B cell (primary cell): ENCODE measurements around the gene CAPN14. TPM values are rescaled to one million over a fixed set of nuclear protein-coding genes. Genes with fewer than 3 reads are reported as not detected.

Source experiments
- ATAC-seq: fragments of 200-7000 bp; cut with Tn5 transposase; one replicate; pipeline ENCODE4 v1.10.0; 2021; ENCODE audit warnings: low read depth, mild to moderate bottlenecking, moderate number of reproducible peaks, moderate library complexity
- CTCF ChIA-PET: fragments of 350-600 bp; sonication (Branson Sonifier 250); formaldehyde crosslinking; loops from one replicate; lab custom pipeline; 2021; ENCODE audit warnings: antibody characterized with exemption, inconsistent platforms; lab: Charles Lee
- POLR2A ChIA-PET: fragments of 350-600 bp; sonication (Branson Sonifier 250); formaldehyde crosslinking; loops from one replicate; lab custom pipeline; 2021; ENCODE audit warnings: antibody characterized with exemption; lab: Charles Lee
- DNase-seq: peaks from one replicate; pipeline ENCODE4 v3.0.0; 2013
- H2AFZ ChIP-seq: 2 replicates; pipeline ENCODE4 v1.6.1; 2012; ENCODE audit warnings: mild to moderate bottlenecking, low read depth, low read length; ENCODE audit not compliant: insufficient read depth, poor library complexity, severe bottlenecking
- H3K27ac ChIP-seq, 2 donors: 1 replicate in 1 of 2; 2 replicates in 1 of 2; pipeline ENCODE4 v1.5.1; 2012 to 2013; ENCODE audit warnings: low read length in 2 of 2, mild to moderate bottlenecking in 2 of 2, moderate library complexity in 1 of 2
- H3K27me3 ChIP-seq, 4 experiments: fragments of 200-600 bp in 1 of 4; sonication (generic) in 1 of 4; replicated peaks in 1 of 4; 1 replicate in 2 of 4; 2 replicates in 2 of 4; pipeline versions ENCODE4 v1.6.1 to v1.7.0; 2013 to 2016; ENCODE audit warnings: low read length in 3 of 4, mild to moderate bottlenecking in 2 of 4, mixed read lengths in 1 of 4, moderate library complexity in 1 of 4; ENCODE audit not compliant: insufficient read depth in 4 of 4, control insufficient read depth in 3 of 4; ENCODE audit errors: control extremely low read depth in 1 of 4
- H3K36me3 ChIP-seq, 2 experiments: replicated peaks in 1 of 2; 1 replicate in 1 of 2; 2 replicates in 1 of 2; pipeline versions ENCODE4 v1.6.1 to v1.7.1; 2013; ENCODE audit warnings: low read length in 1 of 2; ENCODE audit not compliant: insufficient read depth in 2 of 2, control insufficient read depth in 1 of 2; ENCODE audit errors: control extremely low read depth in 1 of 2, extremely low read depth in 1 of 2
- H3K4me1 ChIP-seq, 2 donors: fragments of 200-600 bp in 1 of 2; sonication (generic) in 1 of 2; 1 replicate in 1 of 2; 2 replicates in 1 of 2; pipeline versions ENCODE4 v1.5.1 to v1.6.1; 2013 to 2017; ENCODE audit warnings: low read length in 2 of 2; ENCODE audit not compliant: control insufficient read depth in 2 of 2, insufficient read depth in 2 of 2
- H3K4me2 ChIP-seq: replicated peaks from 2 replicates; pipeline ENCODE3; 2012; ENCODE audit warnings: mild to moderate bottlenecking, low read depth, low read length; ENCODE audit not compliant: poor library complexity, severe bottlenecking
- H3K4me3 ChIP-seq, 5 experiments: fragments of 200-600 bp in 1 of 5; sonication (generic) in 1 of 5; 1 replicate in 3 of 5; 2 replicates in 2 of 5; pipeline versions ENCODE4 v1.5.1 to v1.7.0; 2011 to 2016; ENCODE audit warnings: low read length in 4 of 5, mild to moderate bottlenecking in 4 of 5, low read depth in 2 of 5, control low read depth in 1 of 5, moderate library complexity in 1 of 5; ENCODE audit not compliant: insufficient read depth in 1 of 5; ENCODE audit errors: control extremely low read depth in 1 of 5, extremely low read depth in 1 of 5
- H3K79me2 ChIP-seq: fragments of 200-600 bp; sonication (generic); one replicate; pipeline ENCODE4 v1.6.0; 2016; ENCODE audit warnings: low read length; ENCODE audit not compliant: control insufficient read depth, insufficient read depth
- H3K9ac ChIP-seq: fragments of 200-600 bp; sonication (generic); 2 replicates; pipeline ENCODE4 v1.6.1; 2017; ENCODE audit warnings: mild to moderate bottlenecking, low read length, moderate library complexity
- H3K9me3 ChIP-seq, 3 donors: one replicate each; pipeline versions ENCODE4 v1.6.1 to v1.7.1; 2013; ENCODE audit warnings: low read length in 2 of 3; ENCODE audit not compliant: control insufficient read depth in 2 of 3, insufficient read depth in 1 of 3; ENCODE audit errors: control extremely low read depth in 1 of 3
- H4K20me1 ChIP-seq: 2 replicates; pipeline ENCODE4 v1.6.0; 2012; ENCODE audit warnings: mild to moderate bottlenecking, low read length; ENCODE audit not compliant: insufficient read depth, control insufficient read depth, poor library complexity, severe bottlenecking
- H3K27ac Mint-ChIP-seq: one replicate; pipeline ENCODE4 v1.8.0; 2021; ENCODE audit warnings: mixed read lengths
- H3K27me3 Mint-ChIP-seq: one replicate; pipeline ENCODE4 v1.8.0; 2021; ENCODE audit warnings: mixed read lengths
- H3K4me1 Mint-ChIP-seq: one replicate; pipeline ENCODE4 v1.8.0; 2021; ENCODE audit warnings: mixed read lengths
- H3K4me3 Mint-ChIP-seq: one replicate; pipeline ENCODE4 v1.8.0; 2021; ENCODE audit warnings: mixed read lengths
- H3K9me3 Mint-ChIP-seq: one replicate; pipeline ENCODE4 v1.8.0; 2022; ENCODE audit warnings: mixed read lengths; ENCODE audit not compliant: insufficient read depth
- CTCF ChIP-seq: fragments of 200-600 bp; IDR thresholded peaks from one replicate; pipeline ENCODE4 v1.8.0; 2022; ENCODE audit warnings: antibody characterized with exemption, mild to moderate bottlenecking
- EZH2 ChIP-seq: IDR thresholded peaks from 2 replicates; pipeline ENCODE4 v1.6.1; 2012; ENCODE audit warnings: borderline replicate concordance, low read depth, mild to moderate bottlenecking, moderate library complexity, low read length; ENCODE audit not compliant: insufficient read depth, poor library complexity, severe bottlenecking
- WGBS: methylation state at CpG from one replicate; pipeline ENCODE4 v1.1.5; 2013; ENCODE audit warnings: missing lambda C conversion rate; ENCODE audit not compliant: insufficient coverage; 5-methylcytosine and 5-hydroxymethylcytosine counted together
- intact Hi-C: fragments of 100-400 bp; cut with micrococcal nuclease; formaldehyde crosslinking; loops from one replicate; pipeline ENCODE4 v1.10.0; 2022
- polyA plus RNA-seq: library from polyadenylated mRNA; depleted of rRNA; stranded (reverse); fragments of >200 nt; gene quantifications from 2 replicates; pipeline ENCODE4 v1.2.3, GENCODE V29; 2012
- total RNA-seq, 2 donors: library from RNA; stranded (reverse); fragments of 120-200 nt in 1 of 2; gene quantifications; 1 replicate in 1 of 2; 2 replicates in 1 of 2; pipeline versions ENCODE4 v1.2.3 to v1.2.4, GENCODE V29; 2013 to 2022

The CAPN14 gene
- total and polyA plus RNA-seq, 2 donors (not counting 1 experiment from before 2014, with no cell fraction given), result 2.5 to 7.8 TPM

- no peak for DNase-seq
- H3K9ac ChIP-seq, result no peak overlapping the region
- TF ChIP-seq CTCF (no peak), EZH2 (no peak)
- no peak overlapping the region for H2AFZ ChIP-seq
- WGBS, result 87% methylated on average over 3 of the region's 5 CpGs
- no peak for ATAC-seq
- intact Hi-C loops, result no loop called here
- no peaks in the 10 kb centered on the region for H3K9me3 ChIP-seq
- no peak overlapping the region for H3K27ac ChIP-seq
- no peak overlapping the region for H3K4me2 ChIP-seq
- peaks cover 9 to 10% of the 10 kb centered on the region in 2 donors for H3K4me1 ChIP-seq
- CTCF ChIA-PET, result interaction anchor here (1.3 to 1.7 kb wide), 3 partner anchors 12 to 201 kb away, joined by 3 to 6 read pairs (median 4); no protein-coding TSS in a partner anchor
- H3K27me3 ChIP-seq, result peaks cover 0 to 11% (median 7%) of the 10 kb centered on the region in 4 experiments
- H4K20me1 ChIP-seq, result no peaks in the 10 kb centered on the region
- Mint-ChIP-seq H3K27ac (no peak overlapping the region), H3K4me1 (peaks cover 16% of the 10 kb centered on the region), H3K4me3 (no peak overlapping the region), H3K9me3 (no peaks in the 10 kb centered on the region), H3K27me3 (peaks cover 21% of the 10 kb centered on the region)
- H3K36me3 ChIP-seq, result no peaks in the 10 kb centered on the region
- no peaks in the 10 kb centered on the region for H3K79me2 ChIP-seq
- POLR2A ChIA-PET, result no interaction called here
- no peak overlapping the region for H3K4me3 ChIP-seq
Measured at GRCh38 chr2:31132786-31133185, 84.5 kb downstream of the CAPN14 start.

- ChIA-PET CTCF (interaction anchor here (1.5 to 1.7 kb wide), 2 partner anchors 20 to 202 kb away, joined by 4 to 6 read pairs; no protein-coding TSS in a partner anchor), POLR2A (no interaction called here)
- DNase-seq (no peak), ATAC-seq (no peak)
- Histone ChIP-seq H3K79me2 (no peaks in the 10 kb centered on the region), H3K4me1 (peaks cover 3 to 5% of the 10 kb centered on the region in 2 donors), H3K9me3 (no peaks in the 10 kb centered on the region), H2AFZ (no peak overlapping the region), H3K4me2 (no peak overlapping the region), H3K9ac (no peak overlapping the region), H3K27me3 (peaks cover 0 to 7% (median 5%) of the 10 kb centered on the region in 4 experiments), H3K27ac (no peak overlapping the region), H3K4me3 (no peak overlapping the region), H3K36me3 (no peaks in the 10 kb centered on the region), H4K20me1 (no peaks in the 10 kb centered on the region)
- H3K9me3 Mint-ChIP-seq, result no peaks in the 10 kb centered on the region
- no peak for TF ChIP-seq CTCF
- TF ChIP-seq EZH2, result no peak
- intact Hi-C loops, result no loop called here
- no CpG with 5 or more reads among the region's 4 CpGs for WGBS
- no peak overlapping the region for H3K4me3 Mint-ChIP-seq
- peaks cover 11% of the 10 kb centered on the region for H3K4me1 Mint-ChIP-seq
- H3K27ac Mint-ChIP-seq, result no peak overlapping the region
- H3K27me3 Mint-ChIP-seq, result peaks cover 18% of the 10 kb centered on the region
Measured at GRCh38 chr2:31131871-31132270, 85.4 kb downstream of the CAPN14 start.
